ENCODE data around the gene TLE4.

The TLE4 gene

DNA sequence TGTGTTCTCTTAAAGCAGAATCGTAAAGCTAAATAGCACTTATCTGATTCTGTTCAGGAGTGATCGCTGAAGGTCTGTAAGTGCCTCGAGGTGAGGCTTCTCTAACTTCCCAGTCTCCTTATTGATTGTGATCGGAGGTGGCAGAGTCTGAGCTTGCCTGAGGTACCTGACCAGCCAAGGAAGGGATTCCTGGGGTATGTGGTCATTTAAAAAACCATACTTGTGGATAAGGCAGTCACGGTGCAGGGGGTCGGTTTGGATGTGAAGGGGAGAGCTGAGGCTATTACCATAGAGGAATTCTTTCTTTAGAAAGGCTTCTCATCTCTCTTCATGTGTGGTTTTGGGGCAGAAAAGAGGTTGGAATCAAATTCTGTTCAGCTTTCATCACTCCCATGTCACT, 193.7 kb downstream of the TLE4 start:
- H3K27ac ChIP-seq, result no peak overlapping the region
- TF ChIP-seq, protein P1, sequence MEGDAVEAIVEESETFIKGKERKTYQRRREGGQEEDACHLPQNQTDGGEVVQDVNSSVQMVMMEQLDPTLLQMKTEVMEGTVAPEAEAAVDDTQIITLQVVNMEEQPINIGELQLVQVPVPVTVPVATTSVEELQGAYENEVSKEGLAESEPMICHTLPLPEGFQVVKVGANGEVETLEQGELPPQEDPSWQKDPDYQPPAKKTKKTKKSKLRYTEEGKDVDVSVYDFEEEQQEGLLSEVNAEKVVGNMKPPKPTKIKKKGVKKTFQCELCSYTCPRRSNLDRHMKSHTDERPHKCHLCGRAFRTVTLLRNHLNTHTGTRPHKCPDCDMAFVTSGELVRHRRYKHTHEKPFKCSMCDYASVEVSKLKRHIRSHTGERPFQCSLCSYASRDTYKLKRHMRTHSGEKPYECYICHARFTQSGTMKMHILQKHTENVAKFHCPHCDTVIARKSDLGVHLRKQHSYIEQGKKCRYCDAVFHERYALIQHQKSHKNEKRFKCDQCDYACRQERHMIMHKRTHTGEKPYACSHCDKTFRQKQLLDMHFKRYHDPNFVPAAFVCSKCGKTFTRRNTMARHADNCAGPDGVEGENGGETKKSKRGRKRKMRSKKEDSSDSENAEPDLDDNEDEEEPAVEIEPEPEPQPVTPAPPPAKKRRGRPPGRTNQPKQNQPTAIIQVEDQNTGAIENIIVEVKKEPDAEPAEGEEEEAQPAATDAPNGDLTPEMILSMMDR (conservative IDR thresholded peaks at IDR 0.05), result no peak

DNA sequence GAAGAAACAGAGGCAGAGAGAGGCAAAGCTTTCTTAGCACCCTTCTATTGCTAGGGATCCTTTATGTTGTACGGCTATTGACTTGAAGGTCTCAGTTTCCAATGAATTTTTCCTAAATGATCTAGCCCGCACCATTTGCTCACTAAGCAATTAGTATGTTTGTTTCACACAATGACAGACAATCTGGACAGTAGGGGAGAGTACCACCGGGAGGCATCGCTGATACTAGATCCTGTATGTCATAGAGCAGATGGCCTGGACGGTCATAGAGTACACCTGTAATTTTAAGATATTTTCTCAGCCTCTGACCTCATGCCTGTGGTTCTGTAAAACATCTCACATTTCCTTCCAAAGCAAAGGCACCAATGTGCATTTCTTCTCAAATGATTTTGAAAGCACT, 194.3 kb downstream of the TLE4 start:
- TF ChIP-seq, protein P1 (conservative IDR thresholded peaks at IDR 0.05), result no peak

DNA sequence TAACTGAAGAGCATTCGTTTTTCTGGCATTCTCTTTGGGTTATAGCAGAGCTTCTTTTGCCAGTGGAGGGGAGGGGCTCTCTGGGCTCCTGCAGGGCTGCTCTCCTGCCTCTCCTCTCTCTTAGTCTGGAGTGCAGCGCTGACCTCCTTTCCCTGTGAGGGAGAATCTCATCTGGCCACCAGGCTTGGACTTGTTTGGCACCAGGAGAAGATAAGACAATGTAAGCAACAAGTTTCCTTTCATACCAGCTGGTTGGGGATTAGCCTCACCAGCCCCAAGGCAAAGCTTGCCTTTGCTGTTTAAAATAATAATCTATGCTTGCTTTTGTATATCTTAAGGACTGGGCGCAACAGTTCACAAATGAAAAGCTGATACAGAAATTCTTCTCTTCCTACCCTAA, 196.4 kb downstream of the TLE4 start:
- H3K27ac ChIP-seq, result no peak overlapping the region
- TF ChIP-seq, protein P1 (conservative IDR thresholded peaks at IDR 0.05), result no peak

More for the DNA sequence above, 194.3 kb downstream of the TLE4 start:
- no peak overlapping the region for H3K27ac ChIP-seq

DNA sequence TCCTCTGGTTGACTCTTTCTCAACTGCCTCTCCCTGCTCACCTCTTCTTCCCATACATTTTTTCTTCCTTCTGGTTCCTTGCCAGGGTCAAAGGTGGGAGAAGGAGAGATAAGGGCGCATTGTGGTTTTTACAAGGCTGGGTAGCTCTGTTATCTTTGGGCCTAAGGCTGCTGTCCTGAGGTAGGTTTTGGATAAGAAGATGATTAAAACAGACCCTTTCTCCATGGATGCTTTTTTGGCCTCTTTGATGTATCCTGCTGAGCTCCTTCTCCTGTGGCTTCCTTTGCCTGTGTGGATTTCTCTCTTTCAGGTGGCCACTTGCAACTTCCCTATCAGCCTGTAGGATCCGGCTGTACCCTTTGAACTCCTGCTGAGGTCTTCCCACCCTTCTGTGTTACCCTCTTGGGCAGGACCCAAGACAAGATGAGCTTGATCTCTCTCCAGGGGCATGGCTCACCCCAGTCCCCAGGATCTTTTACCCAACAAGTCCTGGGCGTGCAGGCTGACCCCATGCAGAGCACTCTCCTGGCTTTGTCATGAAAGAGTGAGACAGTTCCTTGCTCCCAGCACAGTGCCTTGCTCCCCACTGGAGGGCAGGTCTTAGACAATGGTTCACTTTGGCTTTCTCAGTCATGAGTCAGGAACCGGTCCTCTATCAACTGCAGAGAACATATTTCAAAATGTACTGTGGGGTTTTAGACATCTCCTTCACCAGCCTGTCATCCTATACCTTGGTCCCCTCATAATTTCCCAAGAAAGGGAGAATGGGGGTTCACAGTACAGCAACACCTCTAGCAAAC, 197.9 kb downstream of the TLE4 start:
- TF ChIP-seq, protein P1 (conservative IDR thresholded peaks at IDR 0.05), result no peak
- no peak overlapping the region for H3K27ac ChIP-seq

DNA sequence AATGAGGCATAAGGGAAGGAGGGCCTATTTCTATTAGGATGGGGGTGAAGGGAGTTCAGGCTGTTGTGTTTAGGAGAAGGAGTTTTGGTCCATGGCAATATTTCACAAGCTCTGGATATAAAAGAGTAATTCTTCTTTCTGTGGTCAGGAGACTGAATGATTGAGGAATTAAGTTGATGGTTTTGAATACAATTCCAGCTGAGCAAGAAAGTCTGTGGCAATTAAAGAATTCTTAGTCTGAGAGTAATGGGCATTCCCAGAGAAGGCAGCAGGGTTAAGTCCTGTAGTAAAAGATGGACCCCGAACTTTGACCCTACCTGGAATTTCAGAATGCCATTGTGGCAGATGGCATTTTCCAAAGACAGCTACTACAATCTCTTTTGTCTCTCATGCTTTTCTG, 202.6 kb downstream of the TLE4 start:
- no peak overlapping the region for H3K27ac ChIP-seq
- TF ChIP-seq, protein P1 (conservative IDR thresholded peaks at IDR 0.05), result no peak
